OCI-LY1 (cell line): ENCODE data around the gene ELAC2.

Experiments used
- H2AFZ ChIP-seq: fragments of 200-600 bp; sonication (generic), shearing (Covaris generic); 2 replicates; pipeline ENCODE4 v1.6.0; 2014; ENCODE audit warnings: antibody characterized with exemption, mild to moderate bottlenecking, low read length
- H3F3A ChIP-seq: fragments of 200-600 bp; sonication (generic), shearing (Covaris generic); 2 replicates; pipeline ENCODE4 v1.6.0; 2014; ENCODE audit warnings: mild to moderate bottlenecking, antibody characterized with exemption, low read length, moderate library complexity; ENCODE audit not compliant: insufficient read depth
- H3K27ac ChIP-seq: fragments of 200-600 bp; sonication (generic); 2 replicates; pipeline ENCODE4 v1.5.1; 2014; ENCODE audit warnings: low read length, mixed run types, mild to moderate bottlenecking, low read depth; ENCODE audit not compliant: poor library complexity, severe bottlenecking
- H3K27me3 ChIP-seq: fragments of 200-600 bp; sonication (generic); 2 replicates; pipeline ENCODE4 v1.6.0; 2014; ENCODE audit warnings: antibody characterized with exemption, mild to moderate bottlenecking, low read length, moderate library complexity; ENCODE audit not compliant: insufficient read depth
- H3K36me3 ChIP-seq: fragments of 200-600 bp; sonication (generic); 2 replicates; pipeline ENCODE4 v1.6.1; 2014; ENCODE audit warnings: mild to moderate bottlenecking, antibody characterized with exemption, low read length, moderate library complexity, mixed read lengths; ENCODE audit not compliant: insufficient read depth
- H3K4me1 ChIP-seq: fragments of 200-600 bp; sonication (generic); 2 replicates; pipeline ENCODE4 v1.5.1; 2014; ENCODE audit warnings: mild to moderate bottlenecking, low read length, moderate library complexity; ENCODE audit not compliant: insufficient read depth, severe bottlenecking
- H3K4me2 ChIP-seq: fragments of 200-600 bp; sonication (generic), shearing (Covaris generic); 2 replicates; pipeline ENCODE4 v1.6.1; 2014; ENCODE audit warnings: low read length
- H3K4me3 ChIP-seq: fragments of 200-600 bp; sonication (generic); 2 replicates; pipeline ENCODE4 v1.5.1; 2014; ENCODE audit warnings: low read length, low read depth, mild to moderate bottlenecking, mixed read lengths; ENCODE audit not compliant: poor library complexity, severe bottlenecking
- H3K79me2 ChIP-seq: fragments of 200-600 bp; shearing (Covaris generic); 2 replicates; pipeline ENCODE4 v1.6.1; 2016; ENCODE audit warnings: mixed run types, low read length, mixed read lengths; ENCODE audit not compliant: insufficient read depth
- H3K9ac ChIP-seq: fragments of 200-600 bp; sonication (generic), shearing (Covaris generic); 2 replicates; pipeline ENCODE4 v1.6.1; 2014; ENCODE audit warnings: mild to moderate bottlenecking, low read length, mixed read lengths
- H3K9me2 ChIP-seq: fragments of 200-600 bp; sonication (generic), shearing (Covaris generic); 2 replicates; pipeline ENCODE4 v1.6.1; 2014; ENCODE audit warnings: low read depth, mild to moderate bottlenecking, low read length, mixed read lengths
- H3K9me3 ChIP-seq: fragments of 200-600 bp; shearing (Covaris generic); 2 replicates; pipeline ENCODE4 v1.6.1; 2014; ENCODE audit warnings: low read length, mixed read lengths
- H4K20me1 ChIP-seq: fragments of 200-600 bp; sonication (generic), shearing (Covaris generic); 2 replicates; pipeline ENCODE4 v1.6.0; 2016; ENCODE audit warnings: mild to moderate bottlenecking, low read length; ENCODE audit not compliant: insufficient read depth
- CTCF ChIP-seq: fragments of 200-600 bp; sonication (generic), shearing (Covaris generic); IDR thresholded peaks from 2 replicates; pipeline ENCODE4 v1.5.1; 2017; ENCODE audit warnings: mild to moderate bottlenecking, antibody characterized with exemption, low read length, moderate library complexity, mixed read lengths
- EZH2 ChIP-seq: fragments of 200-600 bp; sonication (generic), shearing (Covaris generic); IDR thresholded peaks from 2 replicates; pipeline ENCODE4 v1.8.0; 2017; ENCODE audit warnings: borderline replicate concordance, mixed run types, mild to moderate bottlenecking, antibody characterized with exemption, low read length, moderate library complexity, mixed read lengths

The ELAC2 gene

DNA sequence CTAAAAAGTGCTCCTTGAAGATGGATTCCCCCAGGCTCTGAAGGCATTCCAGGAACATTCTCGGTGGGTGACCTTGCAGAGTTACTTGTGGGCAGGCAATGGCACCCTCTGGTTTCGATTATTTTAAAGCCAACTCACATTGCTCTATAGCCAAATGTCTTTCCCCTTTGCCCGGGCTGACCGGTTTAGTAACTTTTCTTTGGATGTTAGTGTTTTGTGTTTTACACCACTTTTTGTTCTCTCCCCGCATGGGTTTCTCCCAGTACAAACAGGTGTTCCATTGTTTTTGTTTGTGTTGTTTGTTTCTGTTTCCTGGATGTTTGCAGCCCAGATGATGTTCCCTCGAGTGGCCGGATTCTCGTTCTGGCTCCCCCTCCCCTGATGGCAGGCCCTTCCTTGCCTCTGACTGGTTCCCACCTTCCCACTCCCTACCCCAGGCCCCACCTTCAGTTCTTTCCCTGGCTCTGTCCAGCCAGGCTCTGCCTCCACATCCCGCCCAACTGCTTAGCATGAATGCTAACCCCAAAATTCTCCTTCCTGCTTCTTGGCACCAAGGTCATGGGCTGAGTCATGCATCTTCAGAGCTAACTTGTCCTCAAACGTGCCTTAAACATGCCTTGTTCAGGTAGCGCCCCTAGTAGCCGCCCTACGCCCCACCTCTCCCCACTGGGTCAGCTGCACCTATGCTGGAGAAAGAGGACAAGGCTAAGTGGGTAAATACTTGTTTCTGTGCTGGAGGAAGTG, 40.6 kb downstream of the ELAC2 start:
- Histone ChIP-seq H2AFZ (no peak overlapping the region), H3K27me3 (no peaks in the 10 kb centered on the region), H3K4me1 (no peaks in the 10 kb centered on the region), H3K36me3 (no peaks in the 10 kb centered on the region), H3K9me2 (no peaks in the 10 kb centered on the region), H3K4me3 (no peak overlapping the region), H3K4me2 (no peak overlapping the region), H4K20me1 (no peaks in the 10 kb centered on the region), H3F3A (no peaks in the 10 kb centered on the region), H3K9ac (no peak overlapping the region), H3K9me3 (no peaks in the 10 kb centered on the region), H3K27ac (no peak overlapping the region), H3K79me2 (no peaks in the 10 kb centered on the region)
- no peak for TF ChIP-seq CTCF

DNA sequence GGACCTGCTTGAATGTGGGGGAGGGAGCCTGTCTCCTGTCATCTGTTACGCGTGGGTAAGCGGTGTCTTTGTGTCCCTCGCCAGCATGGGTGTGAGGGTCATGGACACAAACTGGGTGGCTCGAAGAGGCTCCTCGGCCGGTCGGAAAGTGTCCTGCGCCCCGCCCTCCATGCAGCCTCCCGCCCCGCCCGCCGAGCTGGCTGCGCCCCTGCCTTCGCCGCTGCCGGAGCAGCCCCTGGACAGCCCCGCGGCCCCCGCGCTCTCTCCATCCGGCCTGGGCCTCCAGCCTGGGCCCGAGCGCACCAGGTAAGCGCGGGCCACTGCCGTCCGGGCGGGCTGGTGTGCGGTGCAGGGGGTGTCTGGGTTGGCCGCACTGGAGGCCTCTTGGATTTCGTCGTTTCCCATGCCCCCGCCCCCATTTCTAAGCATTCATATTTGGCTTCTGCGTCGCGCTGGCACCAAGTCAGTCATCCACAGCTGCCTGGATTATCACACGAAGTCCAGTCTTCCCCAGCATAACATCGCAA, 43.8 kb downstream of the ELAC2 start:
- Histone ChIP-seq H2AFZ (no peak overlapping the region), H3F3A (no peaks in the 10 kb centered on the region), H3K79me2 (no peaks in the 10 kb centered on the region), H3K36me3 (no peaks in the 10 kb centered on the region), H3K27me3 (no peaks in the 10 kb centered on the region), H3K4me2 (no peak overlapping the region), H3K27ac (no peak overlapping the region), H3K9me3 (no peaks in the 10 kb centered on the region), H3K9me2 (no peaks in the 10 kb centered on the region), H3K4me1 (no peaks in the 10 kb centered on the region), H4K20me1 (no peaks in the 10 kb centered on the region), H3K9ac (no peak overlapping the region), H3K4me3 (no peak overlapping the region)
- TF ChIP-seq CTCF = no peak
- no peak for TF ChIP-seq EZH2

DNA sequence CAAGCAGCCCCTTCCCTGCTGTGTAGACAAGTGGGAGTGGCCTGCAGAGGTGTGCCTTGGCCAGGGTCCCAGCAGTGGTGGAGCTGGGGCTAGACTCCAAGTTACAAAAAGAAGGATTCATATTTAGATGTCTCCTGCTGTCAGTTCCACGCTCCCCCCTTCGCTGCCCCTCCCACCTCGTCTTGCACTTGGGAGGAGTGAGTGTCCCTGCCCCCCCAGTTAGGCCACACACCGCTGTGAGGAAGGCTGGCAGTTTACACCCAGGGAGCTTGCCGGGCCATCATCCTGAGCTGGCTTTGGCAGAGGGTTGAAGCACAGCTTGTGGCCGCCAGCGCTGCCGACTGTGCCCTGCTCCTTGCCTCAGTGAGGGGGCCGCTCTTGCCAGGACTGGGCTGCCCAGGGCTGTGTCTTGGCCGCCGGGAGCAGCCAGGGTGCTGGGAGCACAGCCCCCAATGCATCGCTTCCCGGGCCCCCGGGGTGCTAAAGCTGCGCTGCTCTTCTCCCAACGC, 44.3 kb downstream of the ELAC2 start:
- Histone ChIP-seq H3K4me1 (no peaks in the 10 kb centered on the region), H3K9me2 (no peaks in the 10 kb centered on the region), H3K4me2 (no peak overlapping the region), H3K9me3 (no peaks in the 10 kb centered on the region), H3K9ac (no peak overlapping the region), H3K36me3 (no peaks in the 10 kb centered on the region), H2AFZ (no peak overlapping the region), H3K27ac (no peak overlapping the region), H3K27me3 (no peaks in the 10 kb centered on the region), H3K79me2 (no peaks in the 10 kb centered on the region), H4K20me1 (no peaks in the 10 kb centered on the region), H3F3A (no peaks in the 10 kb centered on the region), H3K4me3 (no peak overlapping the region)
- TF ChIP-seq EZH2 = no peak
- TF ChIP-seq CTCF = no peak
